AG09309 (cell line): ENCODE measurements around the gene PAX2.

ENCODE experiments used
- DNase-seq: peaks from one replicate; pipeline ENCODE4 v3.0.0-alpha.2; 2010; ENCODE audit warnings: low read depth
- H3K4me3 ChIP-seq: 2 replicates; pipeline ENCODE4 v1.5.1; 2011; ENCODE audit warnings: mild to moderate bottlenecking, low read depth, low read length, moderate library complexity; ENCODE audit not compliant: control insufficient read depth
- CTCF ChIP-seq: IDR thresholded peaks from 2 replicates; pipeline ENCODE4 v1.5.1; 2011; ENCODE audit warnings: mild to moderate bottlenecking, low read depth, low read length, inconsistent platforms; ENCODE audit not compliant: insufficient read depth, control insufficient read depth; ENCODE audit errors: missing control alignments

Gene PAX2

GRCh38 chr10:100826661-100826982, 81.2 kb downstream of the PAX2 start:
- no peak for TF ChIP-seq CTCF
- H3K4me3 ChIP-seq = no peak overlapping the region
- DNase-seq = no peak

- no peak overlapping the region for H3K4me3 ChIP-seq
- DNase-seq = no peak
- TF ChIP-seq CTCF = no peak
Observed at GRCh38 chr10:100826983-100827818, 81.8 kb downstream of the PAX2 start.

GRCh38 chr10:100827819-100828737, 82.7 kb downstream of the PAX2 start:
- H3K4me3 ChIP-seq = no peak overlapping the region
- DNase-seq = no peak
- TF ChIP-seq CTCF = no peak

GRCh38 chr10:100828738-100829096, 83.3 kb downstream of the PAX2 start:
- no peak overlapping the region for H3K4me3 ChIP-seq
- no peak for TF ChIP-seq CTCF
- DNase-seq = no peak

GRCh38 chr10:100829097-100829870, 83.9 kb downstream of the PAX2 start:
- H3K4me3 ChIP-seq = no peak overlapping the region; the same call in 1 of the 2 replicates
- DNase-seq = no peak

More at GRCh38 chr10:100829097-100829870, 83.9 kb downstream of the PAX2 start:
- no peak for TF ChIP-seq CTCF
